Adrenal gland (tissue), 5 donors: ENCODE measurements around the gene FHIT.

ENCODE experiments used
- POLR2A ChIP-seq, 2 donors: fragments of 450-650 bp; IDR thresholded peaks; one replicate each; pipeline ENCODE4 v1.6.1; 2017; ENCODE audit warnings: antibody characterized with exemption in 2 of 2, mild to moderate bottlenecking in 2 of 2, moderate library complexity in 1 of 2
- TF ChIP-seq, protein P1 (sequence below), 6 experiments: fragments of 450-650 bp in 4 of 6; fragments of 200-600 bp in 2 of 6; sonication (generic) in 1 of 6; IDR thresholded peaks; 1 replicate in 5 of 6; 2 replicates in 1 of 6; pipeline versions ENCODE4 v1.5.1 to v1.8.0; 2016 to 2021; ENCODE audit warnings: antibody characterized with exemption in 6 of 6, mild to moderate bottlenecking in 2 of 6, moderate library complexity in 1 of 6
- donor health status: DM: no; HTN: no; CAD: no.

DNA sequence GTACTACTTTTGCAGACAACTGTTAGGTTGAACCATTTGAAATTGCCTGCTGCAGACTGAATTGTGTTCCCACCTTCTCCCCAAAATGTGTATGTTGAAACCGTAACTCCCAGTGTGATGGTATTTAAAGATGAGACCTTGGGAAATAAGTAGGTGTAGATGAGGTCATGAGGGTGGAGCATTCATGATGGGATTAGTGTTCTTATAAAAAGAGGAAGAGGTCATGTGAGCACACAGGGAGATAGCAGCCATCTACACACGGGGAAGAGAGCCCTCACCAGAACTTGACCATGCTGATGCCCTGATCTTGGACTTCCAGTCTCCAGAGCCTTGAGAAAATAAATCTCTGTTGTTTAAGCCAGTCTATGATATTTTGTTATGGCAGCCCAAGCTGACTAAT, 17.4 kb upstream of the FHIT start:
- TF ChIP-seq, protein P1, sequence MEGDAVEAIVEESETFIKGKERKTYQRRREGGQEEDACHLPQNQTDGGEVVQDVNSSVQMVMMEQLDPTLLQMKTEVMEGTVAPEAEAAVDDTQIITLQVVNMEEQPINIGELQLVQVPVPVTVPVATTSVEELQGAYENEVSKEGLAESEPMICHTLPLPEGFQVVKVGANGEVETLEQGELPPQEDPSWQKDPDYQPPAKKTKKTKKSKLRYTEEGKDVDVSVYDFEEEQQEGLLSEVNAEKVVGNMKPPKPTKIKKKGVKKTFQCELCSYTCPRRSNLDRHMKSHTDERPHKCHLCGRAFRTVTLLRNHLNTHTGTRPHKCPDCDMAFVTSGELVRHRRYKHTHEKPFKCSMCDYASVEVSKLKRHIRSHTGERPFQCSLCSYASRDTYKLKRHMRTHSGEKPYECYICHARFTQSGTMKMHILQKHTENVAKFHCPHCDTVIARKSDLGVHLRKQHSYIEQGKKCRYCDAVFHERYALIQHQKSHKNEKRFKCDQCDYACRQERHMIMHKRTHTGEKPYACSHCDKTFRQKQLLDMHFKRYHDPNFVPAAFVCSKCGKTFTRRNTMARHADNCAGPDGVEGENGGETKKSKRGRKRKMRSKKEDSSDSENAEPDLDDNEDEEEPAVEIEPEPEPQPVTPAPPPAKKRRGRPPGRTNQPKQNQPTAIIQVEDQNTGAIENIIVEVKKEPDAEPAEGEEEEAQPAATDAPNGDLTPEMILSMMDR (IDR thresholded peaks at IDR 0.05): no peak
- TF ChIP-seq POLR2A (IDR thresholded peaks at IDR 0.05): no peak
